Measurements from ENCODE around the gene PSMG1.
"Not testable (repeated sequence)": the region's sequence is repeated elsewhere in the genome, so short reads cannot be mapped to it uniquely, and the experiment has no call there.

The PSMG1 gene

DNA sequence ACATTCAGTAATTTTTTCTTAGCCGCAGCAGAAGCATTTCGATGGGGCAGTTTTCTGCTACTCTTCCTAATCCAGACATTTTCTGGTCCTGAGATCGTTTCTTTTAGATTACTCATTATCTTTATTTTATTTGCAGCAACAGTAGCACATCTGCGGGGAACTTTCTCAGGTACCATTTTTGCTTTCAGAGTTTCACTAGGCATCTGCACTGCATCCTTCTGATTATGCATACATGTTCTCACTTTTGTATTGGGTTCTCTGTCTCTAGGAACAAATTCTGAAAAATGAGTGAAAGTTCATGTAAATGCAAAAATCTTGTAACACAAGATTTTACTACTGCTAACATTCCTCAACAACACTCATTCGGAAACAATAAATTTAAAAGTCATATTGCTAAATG is 3.9 kb upstream of the PSMG1 start:
- DNase-seq: no peak

- no peak for DNase-seq
Measured at GRCh38 chr21:39186676-39187075, 3.4 kb upstream of the PSMG1 start.

- no peak for DNase-seq
Measured at GRCh38 chr21:39185157-39185556, 1.9 kb upstream of the PSMG1 start.

DNA sequence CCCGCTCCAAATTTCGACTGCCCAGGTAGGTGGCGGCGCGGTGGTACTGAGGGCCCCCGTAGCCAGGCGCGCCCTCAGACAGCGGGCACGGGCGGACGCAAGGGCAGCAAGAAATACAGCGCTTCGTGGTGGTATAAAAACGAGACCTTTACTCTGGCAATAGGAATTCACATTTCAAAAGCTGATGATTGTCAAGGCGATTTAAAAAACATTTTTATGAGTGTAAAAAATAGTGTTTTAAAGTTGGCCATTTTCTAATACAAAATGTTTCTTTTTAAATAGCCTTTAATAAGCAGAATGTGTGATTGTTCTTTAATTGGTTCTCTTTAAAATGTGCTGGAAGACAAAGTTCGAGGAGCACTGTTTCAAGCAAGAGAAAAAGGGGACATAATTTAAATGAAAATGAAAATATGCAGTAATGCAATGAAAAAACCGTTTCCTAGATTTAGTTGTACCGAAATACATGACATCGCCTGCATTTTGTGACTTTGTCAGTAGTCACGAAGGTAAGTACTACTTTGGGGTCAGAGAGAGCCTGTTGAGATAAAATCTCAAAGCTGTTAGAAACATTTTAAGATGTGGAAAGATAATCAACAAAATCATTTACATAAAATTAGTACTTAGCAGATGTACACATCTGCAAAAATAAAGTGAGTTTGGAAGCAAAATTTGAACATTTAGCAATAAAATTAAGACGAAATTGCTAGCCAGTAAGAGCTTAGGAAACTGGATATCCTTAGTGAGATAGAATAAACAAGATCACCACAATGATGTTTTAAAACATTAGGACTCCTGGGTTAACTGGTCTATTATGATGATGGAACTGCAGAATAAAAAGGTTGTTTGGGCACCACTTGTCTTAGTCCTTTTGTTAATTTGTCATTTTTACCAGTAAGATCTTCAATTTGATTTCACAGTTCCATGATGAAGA is 1.1 kb upstream of the PSMG1 start:
- DNase-seq: no peak

- DNase-seq: no peak
Measured at GRCh38 chr21:39182484-39183271, 573 bp downstream of the PSMG1 start.

GRCh38 chr21:39182016-39182415 is 1.2 kb downstream of the PSMG1 start:
- no peak for DNase-seq

DNA sequence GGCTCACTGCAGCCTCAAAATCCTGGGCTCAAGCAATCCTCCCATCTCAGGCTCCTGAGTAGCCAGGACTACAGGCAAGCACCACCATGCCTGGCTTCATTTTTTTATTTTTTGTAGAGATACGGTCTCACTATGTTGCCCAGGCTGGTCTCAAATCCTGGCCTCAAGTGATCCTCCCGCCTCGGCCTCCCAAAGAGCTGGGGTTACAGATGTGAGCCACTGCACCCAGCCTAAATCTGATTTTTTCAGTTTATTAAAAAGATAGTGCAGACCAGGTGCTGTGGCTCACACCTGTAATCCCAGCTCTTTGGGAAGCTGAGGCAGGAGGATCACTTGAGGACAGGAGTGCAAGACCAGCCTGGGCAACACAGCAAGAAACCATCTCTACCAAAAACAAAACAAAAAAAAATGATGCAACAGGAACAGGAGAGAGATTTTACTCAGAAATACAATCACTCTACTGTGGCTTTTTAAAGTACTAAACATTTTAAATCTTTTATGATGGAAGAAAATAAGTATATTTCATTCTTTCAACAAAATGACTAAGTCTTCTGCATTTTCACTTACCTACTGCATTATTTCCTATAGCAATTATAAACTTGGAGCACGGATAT is 1.9 kb downstream of the PSMG1 start:
- DNase-seq: no peak

GRCh38 chr21:39180429-39181019 is 2.7 kb downstream of the PSMG1 start:
- DNase-seq: no peak

DNA sequence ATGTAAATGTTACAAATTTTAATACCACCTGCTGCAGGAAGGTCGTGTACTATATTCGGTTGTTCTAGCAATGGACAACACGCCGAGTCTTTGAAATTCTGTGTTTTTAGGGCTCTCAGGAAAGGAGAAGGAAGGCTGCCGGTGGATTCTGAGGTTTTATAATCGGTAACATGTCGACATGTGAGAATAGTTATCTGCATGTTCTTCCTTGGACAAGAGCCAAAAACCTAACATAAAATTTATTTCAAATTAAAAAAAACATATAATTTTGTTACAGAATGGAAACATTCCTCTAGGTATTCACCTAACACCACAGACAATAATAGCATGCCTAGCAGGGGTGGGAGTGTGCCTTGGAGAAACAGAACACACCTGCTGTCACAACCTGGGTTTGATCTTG is 4.8 kb downstream of the PSMG1 start:
- no peak for DNase-seq

GRCh38 chr21:39176271-39176709 is 7.0 kb downstream of the PSMG1 start:
- no peak for DNase-seq

GRCh38 chr21:39175665-39176064 is 7.6 kb downstream of the PSMG1 start:
- DNase-seq: no peak

DNA sequence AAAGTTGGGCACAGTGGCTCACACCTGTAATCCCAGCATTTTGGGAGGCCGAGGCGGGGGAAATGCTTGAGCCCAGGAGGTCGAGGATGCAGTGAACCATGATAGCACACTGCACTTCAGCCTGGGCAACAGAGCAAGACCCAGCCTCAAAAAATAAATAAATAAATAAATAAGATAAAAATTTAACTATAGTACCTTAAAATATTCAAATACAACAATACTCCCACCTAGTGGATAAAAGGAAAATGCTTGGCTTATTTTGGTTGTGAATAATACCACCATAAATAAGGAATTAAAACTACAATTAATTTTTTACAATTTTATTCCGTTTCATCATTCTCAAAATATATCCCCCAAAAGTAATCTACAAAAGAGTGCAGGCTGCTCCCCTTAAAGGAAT is 8.1 kb downstream of the PSMG1 start:
- no peak for DNase-seq

GRCh38 chr21:39173716-39174680 is 9.3 kb downstream of the PSMG1 start:
- no peak for DNase-seq

GRCh38 chr21:39169906-39170305 is 13.3 kb downstream of the PSMG1 start:
- DNase-seq: no peak

DNA sequence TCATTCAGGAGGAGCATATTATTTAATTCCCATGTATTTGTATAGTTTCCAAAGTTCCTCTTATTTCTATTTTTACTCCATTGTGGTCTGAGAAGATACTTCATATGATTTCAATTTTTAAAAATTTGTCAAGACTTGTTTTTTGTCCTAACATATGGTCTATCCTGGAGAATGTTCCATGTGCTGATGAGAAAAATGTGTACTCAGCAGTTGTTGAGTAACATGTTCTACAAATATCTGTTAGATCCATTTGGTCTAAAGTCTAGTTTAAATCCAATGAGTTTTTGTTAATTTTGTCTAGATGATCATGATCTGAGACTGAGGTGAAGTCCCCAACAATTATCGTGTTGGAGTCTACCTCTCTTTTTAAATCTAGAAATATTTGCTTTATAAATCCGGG is 14.5 kb downstream of the PSMG1 start:
- no peak for DNase-seq

GRCh38 chr21:39164523-39164922 is 18.7 kb downstream of the PSMG1 start:
- DNase-seq: no peak

DNA sequence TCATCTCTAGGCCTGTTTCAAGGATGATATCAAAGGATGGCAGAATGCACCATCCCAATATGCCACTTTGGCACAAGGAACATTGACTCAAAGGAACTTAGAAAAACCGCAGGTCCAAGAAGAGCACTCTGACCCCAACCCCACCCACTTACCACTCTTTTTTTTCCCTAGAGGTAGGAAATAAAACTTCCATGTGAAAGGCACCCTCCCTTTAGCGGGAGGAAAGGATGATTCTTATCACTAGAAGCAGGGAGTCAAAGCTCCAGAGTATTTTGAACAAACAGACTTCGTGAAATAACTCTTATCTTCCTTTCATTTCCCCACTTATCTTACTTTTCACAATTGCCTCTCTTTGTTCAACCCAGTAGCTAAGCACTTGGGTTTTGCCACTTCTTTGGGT is 22.2 kb downstream of the PSMG1 start:
- DNase-seq: no peak

DNA sequence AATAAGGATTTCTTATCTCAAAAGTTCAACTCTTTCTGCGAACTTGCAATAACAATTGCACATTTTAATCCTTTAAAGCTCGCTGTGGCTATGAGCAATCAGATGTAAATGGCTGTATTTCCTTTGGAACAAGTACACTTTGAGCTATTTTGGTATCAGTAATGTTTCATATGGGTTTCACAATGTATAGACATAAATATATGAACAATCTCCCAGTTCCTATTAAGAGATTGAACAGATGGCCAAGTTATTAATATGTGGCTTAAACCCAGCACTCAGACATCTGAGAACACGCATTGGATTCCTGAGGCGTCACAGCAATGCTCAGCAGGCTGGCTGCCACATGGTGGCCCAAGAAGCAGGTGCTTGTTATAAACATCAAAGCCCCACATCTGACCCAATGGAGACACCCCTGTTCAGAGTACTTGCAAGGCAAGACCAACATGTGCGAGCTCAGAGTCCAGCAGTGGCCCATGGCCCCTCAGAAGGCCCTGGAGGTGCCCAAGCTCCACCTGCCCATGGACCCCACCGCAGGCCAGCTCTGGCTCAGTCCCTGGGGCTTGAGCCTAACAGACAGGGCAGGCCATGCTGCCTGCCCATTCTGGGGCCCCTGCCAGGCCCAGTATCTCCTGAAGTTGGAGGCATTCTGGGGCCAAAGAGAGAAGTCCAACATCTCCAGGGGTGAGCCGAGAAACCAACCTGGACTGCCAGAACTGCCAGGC is 23.7 kb downstream of the PSMG1 start:
- DNase-seq: no peak

- not testable (repeated sequence) for DNase-seq
Measured at GRCh38 chr21:39157241-39157640, 26.0 kb downstream of the PSMG1 start.

DNA sequence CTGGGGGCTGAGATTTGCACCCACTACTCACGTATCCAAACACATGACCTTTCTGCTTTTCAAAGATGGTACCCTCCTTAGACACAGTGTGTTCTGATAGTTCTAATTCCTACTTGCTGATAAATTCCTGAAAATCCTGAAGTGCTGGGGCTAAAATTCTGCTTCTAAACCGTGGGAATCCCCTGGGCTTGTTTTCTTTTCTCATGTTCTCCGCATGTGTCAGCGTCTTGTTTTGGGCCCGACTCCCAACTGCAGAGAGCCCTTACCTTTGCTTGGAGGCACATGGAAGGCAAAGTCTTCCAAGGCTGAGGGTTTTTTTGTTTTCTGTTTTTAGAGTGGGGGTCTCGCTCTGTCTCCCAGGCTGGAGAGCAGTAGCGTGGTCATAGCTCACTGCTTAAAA is 27.2 kb downstream of the PSMG1 start:
- DNase-seq: no peak

DNA sequence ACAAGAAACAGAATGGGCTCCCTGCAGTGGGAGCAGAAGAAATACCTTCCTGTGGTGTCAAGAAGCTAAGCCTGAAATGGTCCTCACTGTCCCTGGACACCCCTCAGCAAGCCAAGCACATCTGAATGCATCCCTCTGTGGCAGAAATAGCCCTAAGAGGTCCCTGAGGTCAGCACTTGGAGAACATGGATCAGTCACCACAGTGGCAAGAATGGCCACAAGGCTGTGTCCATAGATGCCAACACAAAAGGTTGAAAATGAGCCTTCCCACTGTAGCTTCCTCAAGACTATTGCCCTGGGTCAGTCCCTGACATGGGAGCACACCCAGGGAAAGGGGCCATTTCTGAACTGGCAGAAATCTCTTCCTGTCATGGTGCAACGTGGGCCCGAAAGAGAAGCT is 27.7 kb downstream of the PSMG1 start:
- DNase-seq: no peak

All from activated naive CD4-positive, alpha-beta T cell (primary cell).